K562 (cell line): ENCODE results near the gene HES5. TPM values are rescaled to one million over a fixed set of nuclear protein-coding genes. Genes with fewer than 3 reads are reported as not detected.

ENCODE experiments used
- CBFA2T3 ChIP-seq: fragments of 450-650 bp; IDR thresholded peaks from 2 replicates; pipeline ENCODE4 v1.6.1; 2017
- CEBPZ ChIP-seq: fragments of 150-350 bp; IDR thresholded peaks from 2 replicates; pipeline ENCODE4 v1.6.1; 2014; ENCODE audit warnings: low read depth, mild to moderate bottlenecking, low read length, borderline replicate concordance
- COPS2 ChIP-seq: fragments of 450-650 bp; conservative IDR thresholded peaks from 2 replicates; pipeline ENCODE4 v1.6.1; 2016; ENCODE audit warnings: mild to moderate bottlenecking, moderate library complexity
- CSDE1 ChIP-seq, 2 experiments: fragments of 450-650 bp; IDR thresholded peaks; 2 replicates each; pipeline ENCODE4 v1.6.1; 2016; ENCODE audit warnings: mild to moderate bottlenecking in 1 of 2
- CTBP1 ChIP-seq: fragments of 450-650 bp; IDR thresholded peaks from 2 replicates; pipeline ENCODE4 v1.6.1; 2016; ENCODE audit warnings: borderline replicate concordance
- E2F6 ChIP-seq, 2 experiments: IDR thresholded peaks; 2 replicates each; pipeline ENCODE4 v1.6.1; 2011; ENCODE audit warnings: borderline replicate concordance in 1 of 2, control low read depth in 1 of 2, low read depth in 1 of 2, low read length in 1 of 2, mild to moderate bottlenecking in 1 of 2, mixed read lengths in 1 of 2, moderate library complexity in 1 of 2; ENCODE audit not compliant: insufficient read depth in 1 of 2, insufficient read length in 1 of 2, poor library complexity in 1 of 2, severe bottlenecking in 1 of 2; ENCODE audit errors: extremely low read depth in 1 of 2
- FIP1L1 ChIP-seq: fragments of 200-400 bp; formaldehyde crosslinking; IDR thresholded peaks from 2 replicates; pipeline ENCODE4 v1.6.1; 2018; ENCODE audit warnings: mild to moderate bottlenecking, low read depth, low read length; ENCODE audit not compliant: poor library complexity, severe bottlenecking
- GMEB1 ChIP-seq: fragments of 250-450 bp; sonication (Bioruptor Pico); IDR thresholded peaks from 2 replicates; pipeline ENCODE4 v1.4.0; 2020; ENCODE audit warnings: mild to moderate bottlenecking
- HES1 ChIP-seq: fragments of 450-650 bp; IDR thresholded peaks from 2 replicates; pipeline ENCODE4 v1.6.1; 2016; ENCODE audit warnings: low read depth, mild to moderate bottlenecking, moderate library complexity
- HMGN3 ChIP-seq: IDR thresholded peaks from 2 replicates; pipeline ENCODE4 v1.6.1; 2011; ENCODE audit warnings: borderline replicate concordance, low read depth, mild to moderate bottlenecking, mixed read lengths, low read length; ENCODE audit not compliant: insufficient read length; ENCODE audit errors: extremely low read depth
- NR0B1 ChIP-seq: fragments of 450-650 bp; IDR thresholded peaks from one replicate; pipeline ENCODE4 v1.6.1; 2018; ENCODE audit warnings: mild to moderate bottlenecking, moderate library complexity; ENCODE audit not compliant: partially characterized antibody
- TEAD2 ChIP-seq: fragments of 450-650 bp; IDR thresholded peaks from 2 replicates; pipeline ENCODE4 v1.6.1; 2016; ENCODE audit warnings: missing genetic modification characterization, control low read depth, missing compliant biosample characterization
- ZBED1 ChIP-seq: IDR thresholded peaks from 2 replicates; pipeline ENCODE4 v1.6.1; 2014
- ZBTB12 ChIP-seq: fragments of 250-450 bp; sonication (Bioruptor Pico); IDR thresholded peaks from 2 replicates; pipeline ENCODE4 v1.4.0; 2020
- ZNF274 ChIP-seq: IDR thresholded peaks from 2 replicates; pipeline ENCODE4 v1.6.1; 2011; ENCODE audit warnings: low read depth, mild to moderate bottlenecking, low read length, moderate library complexity, borderline replicate concordance
- polyA plus RNA-seq, 8 experiments: library from polyadenylated mRNA; depleted of rRNA in 4 of 8; stranded (reverse) in 5 of 8; unstranded in 3 of 8; fragments of >200 nt; fragmentation: Nextera tagmentation in 2 of 8; fragmentation: Illumina TruSeq in 1 of 8; extraction: Ambion mirVana in 2 of 8; extraction: Trizol in 1 of 8; gene quantifications; 2 replicates each; pipeline versions ENCODE4 v1.2.1 to v1.2.3, GENCODE V29; 2011 to 2014; ENCODE audit warnings: inconsistent platforms in 1 of 8, missing spikeins in 1 of 8
- total RNA-seq, 7 experiments: library from RNA; depleted of rRNA in 6 of 7; stranded (reverse); fragments of >200 nt in 6 of 7; fragmentation: Illumina TruSeq in 2 of 7; extraction: Trizol in 2 of 7; gene quantifications; 2 replicates each; pipeline versions ENCODE4 v1.2.1 to v1.2.3, GENCODE V29; 2011 to 2021; ENCODE audit warnings: low replicate concordance in 1 of 7

The HES5 gene
- total and polyA plus RNA-seq, 9 of the 15 experiments (the other 6 are each of a cell fraction or from before 2014, with no cell fraction given): not detected

GRCh38 chr1:2529784-2530512 is at the start of gene HES5 (continued):
- no peak for TF ChIP-seq GMEB1
- TF ChIP-seq E2F6 (IDR thresholded peaks at IDR 0.05; ENCODE audit: borderline replicate concordance in 1 of 2, extremely low read depth in 1 of 2, insufficient read depth in 1 of 2, insufficient read length in 1 of 2, low read depth in 1 of 2, low read length in 1 of 2, poor library complexity in 1 of 2, severe bottlenecking in 1 of 2): peak in 1 of 2 experiments; percentile 19
- no peak for TF ChIP-seq NR0B1
- no peak for TF ChIP-seq TEAD2 (tag)
- TF ChIP-seq ZBED1: no peak
- no peak for TF ChIP-seq CSDE1 (IDR thresholded peaks at IDR 0.05)
- peak; percentile 11; the same call in 1 of the 2 replicates for TF ChIP-seq CTBP1
- no peak for TF ChIP-seq ZNF274
- TF ChIP-seq HMGN3: no peak
- peak; percentile 13 for TF ChIP-seq FIP1L1
- TF ChIP-seq CBFA2T3: no peak
- TF ChIP-seq HES1: no peak
- no peak for TF ChIP-seq ZBTB12 (CRISPR knock-in tag)
- no peak for TF ChIP-seq COPS2
- no peak for TF ChIP-seq CEBPZ
